Stimulated activated CD8-positive, alpha-beta memory T cell treated with anti-CD3 and anti-CD28 coated beads, Interleukin-15, amount 100 ng/mL, for 48 hours (primary cell): ENCODE results near the gene HIGD2B.
A peak's percentile ranks its signal among the peaks of the same experiment; 100 is the strongest.
"Not testable (repeated sequence)": the region's sequence is repeated elsewhere in the genome, so short reads cannot be mapped to it uniquely, and the experiment has no call there.

Source experiments
- DNase-seq, 2 donors: peaks; one replicate each; pipeline ENCODE4 v3.0.0-alpha.2; 2020; ENCODE audit warnings: low read depth in 2 of 2

HIGD2B gene

GRCh38 chr15:72676838-72677237 is 9.1 kb downstream of the HIGD2B start:
- no peak for DNase-seq

DNA sequence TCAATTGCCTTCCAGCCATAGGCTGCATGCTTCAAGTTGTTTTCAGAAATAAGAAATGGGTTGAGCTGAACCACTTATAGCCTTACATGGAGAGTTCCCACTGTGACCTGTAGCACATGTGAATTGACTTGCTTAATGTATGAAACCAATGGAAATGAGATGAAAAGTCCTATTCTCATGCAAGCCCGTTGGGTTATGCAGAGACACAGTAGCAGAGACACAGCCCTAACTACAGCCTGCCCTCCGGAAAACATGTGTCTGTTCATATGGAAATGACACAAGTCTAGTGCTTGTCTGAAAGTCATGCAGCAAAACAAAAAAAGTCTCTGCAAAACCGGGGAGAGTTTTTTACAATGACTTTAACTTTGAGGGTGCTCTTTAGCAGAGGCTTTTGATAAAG is 14.5 kb downstream of the HIGD2B start:
- no peak for DNase-seq

DNA sequence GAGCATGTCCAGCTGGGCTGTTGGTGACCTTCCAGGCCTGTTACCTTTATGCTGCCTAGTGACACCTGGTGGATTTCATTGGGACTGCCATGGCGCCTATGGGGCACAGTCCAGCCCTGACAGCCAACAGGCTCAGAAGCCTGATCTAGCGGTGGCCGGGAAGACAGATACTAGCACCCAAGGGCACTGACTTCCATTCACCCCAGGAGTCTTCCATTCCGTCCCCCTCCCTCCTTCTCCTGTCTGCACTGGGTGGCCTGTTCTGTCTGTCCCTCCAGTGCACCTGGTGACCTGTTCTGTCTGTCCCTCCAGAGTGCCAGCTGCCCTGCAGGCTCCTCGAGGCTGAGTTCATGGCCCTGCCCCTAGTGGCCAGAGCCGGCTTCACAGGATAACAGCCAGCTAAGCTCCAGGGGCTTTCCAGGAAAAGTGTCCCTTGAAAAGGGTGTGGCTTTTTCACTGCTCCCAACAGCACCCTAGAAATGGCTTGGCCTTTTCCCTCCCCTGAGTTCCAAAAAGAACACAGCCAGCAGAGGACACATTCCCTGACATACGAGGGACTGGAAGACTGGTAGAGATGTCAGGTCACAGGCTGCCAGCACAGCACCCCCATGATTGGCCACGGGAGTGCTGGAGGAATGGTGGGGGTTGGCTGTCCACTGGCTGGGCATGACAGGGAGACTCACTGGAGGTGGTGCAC is 15.2 kb downstream of the HIGD2B start:
- peak; percentile 54 to 56 for DNase-seq

DNA sequence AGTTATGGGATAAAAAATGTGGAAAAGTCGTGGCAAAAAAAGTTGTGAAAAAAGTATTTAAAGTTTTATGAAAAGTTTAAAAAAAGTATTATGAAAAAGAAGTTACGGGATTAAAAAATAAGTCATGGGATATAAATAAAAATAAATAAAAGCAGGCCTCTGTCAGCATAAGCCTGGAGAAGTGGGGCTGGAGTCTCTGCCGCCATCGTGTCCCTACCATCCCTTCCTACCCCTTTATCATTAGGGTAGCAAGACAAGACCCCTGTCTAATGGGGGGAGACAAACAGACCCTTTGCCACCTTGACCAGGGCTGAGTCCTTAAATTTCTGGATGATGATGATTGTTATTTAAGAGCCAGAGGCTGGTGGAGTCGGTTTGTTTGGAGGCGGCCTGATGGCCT is 16.2 kb downstream of the HIGD2B start:
- DNase-seq, result not testable (repeated sequence)

GRCh38 chr15:72665706-72666105 is 20.3 kb downstream of the HIGD2B start:
- DNase-seq, result not testable (repeated sequence)

DNA sequence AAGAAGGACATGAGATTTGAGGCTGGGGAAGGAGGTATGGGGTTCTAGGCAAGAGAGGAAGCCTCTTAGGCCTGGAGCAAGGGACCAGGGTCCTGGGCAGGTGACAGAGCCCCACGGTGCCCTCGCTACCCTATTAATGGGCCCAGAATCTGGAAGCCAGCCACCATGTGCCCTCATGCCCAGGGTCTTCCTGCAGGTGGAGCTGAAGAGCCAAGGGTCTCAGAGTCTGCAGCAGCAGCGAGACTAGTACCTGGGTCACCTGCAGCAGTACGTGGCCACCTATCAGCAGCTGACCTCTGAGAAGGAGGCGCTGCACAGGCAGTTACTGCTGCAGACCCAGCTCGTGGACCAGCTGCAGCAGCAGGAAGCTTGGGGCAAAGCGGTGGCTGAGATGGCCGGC is 22.1 kb downstream of the HIGD2B start:
- not testable (repeated sequence) for DNase-seq

DNA sequence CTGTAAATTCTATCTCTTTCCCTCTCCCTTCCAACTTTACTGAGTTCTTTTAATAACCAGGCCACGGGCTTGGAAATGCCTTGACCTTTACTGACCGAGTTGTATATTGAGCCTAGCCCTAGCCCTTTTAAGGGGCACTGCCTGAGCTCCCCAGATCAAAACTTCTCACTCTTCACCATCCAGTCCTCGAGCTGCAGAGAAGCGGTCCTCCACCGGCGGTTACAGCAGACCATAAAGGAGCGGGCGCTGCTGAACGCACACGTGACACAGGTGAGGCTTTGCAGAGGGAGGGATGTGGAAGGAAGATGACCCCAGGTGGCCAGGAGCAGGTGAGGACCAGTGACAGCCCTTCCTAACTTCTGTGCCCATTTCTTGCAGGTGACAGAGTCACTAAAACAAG is 24.9 kb downstream of the HIGD2B start:
- DNase-seq, result not testable (repeated sequence)

DNA sequence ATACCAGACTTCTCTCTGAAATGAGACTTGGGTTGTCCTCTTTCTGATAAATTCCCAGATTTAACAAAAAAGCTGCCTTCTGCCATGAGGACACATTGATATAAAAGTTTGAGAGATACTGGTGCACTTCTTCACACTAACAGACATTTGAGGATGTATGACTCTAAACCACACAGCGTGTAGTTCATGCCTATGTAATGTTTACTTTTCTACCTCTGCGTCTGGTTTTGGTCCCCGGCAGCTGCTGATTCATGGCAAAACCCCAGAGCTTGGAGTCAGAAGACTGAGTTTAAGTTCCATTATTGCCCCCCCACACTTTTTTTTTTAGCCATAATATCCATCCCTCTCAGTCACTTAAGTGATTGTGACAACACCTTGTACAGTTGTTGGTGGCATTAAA is 30.0 kb downstream of the HIGD2B start:
- DNase-seq, result not testable (repeated sequence)

- DNase-seq, result not testable (repeated sequence)
Observed at GRCh38 chr15:72654397-72654796, 31.6 kb downstream of the HIGD2B start, which contains the start of gene GOLGA6B. Gene GOLGA6B (plus strand): TSS chr15:72654697. CDS start chr15:72654738, 41 bp downstream.

DNA sequence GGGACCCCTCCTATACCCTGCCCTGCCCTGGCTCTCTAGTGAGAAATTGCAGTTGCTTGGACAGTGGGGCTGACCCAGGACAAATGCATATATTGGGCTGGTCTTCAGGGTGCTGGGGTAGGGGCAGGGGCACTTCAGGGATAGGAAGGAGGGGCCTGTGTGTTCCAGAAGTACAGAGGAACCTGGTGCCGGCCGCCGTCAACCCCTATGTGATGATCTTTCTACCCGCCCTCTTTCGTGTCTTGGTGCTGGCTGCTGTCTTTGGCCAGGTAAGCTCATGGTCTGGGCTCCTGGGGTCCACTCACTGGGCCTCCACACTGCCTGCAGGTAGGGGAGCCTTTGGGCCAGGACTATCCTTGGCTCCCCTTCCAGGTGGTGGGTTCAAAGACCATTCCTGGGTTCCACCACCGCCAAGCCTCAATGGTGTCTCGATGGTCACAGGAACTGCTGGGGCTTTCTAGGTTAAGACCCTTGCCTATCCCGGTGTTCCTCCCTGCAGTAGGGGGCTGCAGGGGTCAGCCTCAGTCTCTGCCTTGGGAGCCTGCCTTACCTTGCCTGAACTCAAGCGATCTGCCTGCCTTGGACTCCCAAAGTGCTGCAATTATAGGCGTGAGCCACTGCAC is 37.2 kb downstream of the HIGD2B start:
- DNase-seq, result not testable (repeated sequence)

- DNase-seq, result not testable (repeated sequence)
Observed at GRCh38 chr15:72642271-72642670, 43.7 kb downstream of the HIGD2B start.

DNA sequence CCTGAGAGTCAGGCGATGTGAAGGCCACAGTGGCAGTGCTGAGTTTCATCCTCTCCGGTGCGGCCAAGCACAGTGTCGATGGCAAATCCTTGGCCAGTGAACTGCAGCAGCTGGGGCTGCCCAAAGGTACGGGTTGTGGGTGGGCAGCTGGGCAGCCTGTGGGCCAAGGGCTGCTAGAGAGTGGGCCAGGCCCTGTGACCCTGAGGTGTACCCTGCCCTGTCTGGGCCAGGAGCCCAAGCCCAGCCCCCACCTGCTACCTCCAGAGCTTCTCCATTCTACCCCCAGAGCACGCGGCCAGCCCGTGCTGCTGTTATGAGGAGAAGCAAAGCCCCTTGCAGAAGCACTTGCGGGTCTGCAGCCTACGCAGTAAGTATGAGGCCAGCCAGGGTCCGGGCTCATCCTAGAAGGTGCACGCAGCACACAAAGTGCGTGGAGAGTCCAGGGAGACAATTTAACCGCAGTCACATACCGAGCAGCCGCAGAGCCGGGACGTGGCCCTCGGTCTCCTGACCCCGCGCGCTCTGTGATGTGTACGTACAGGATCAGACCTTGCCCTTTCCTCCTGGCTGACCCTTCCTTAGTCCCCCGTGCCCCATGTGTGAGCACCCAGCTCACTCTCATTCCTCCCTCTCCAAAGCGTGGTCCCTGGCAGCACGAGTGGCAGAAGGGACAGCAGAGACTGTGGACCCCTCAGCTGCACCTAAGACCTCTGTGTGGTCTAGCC is 46.1 kb downstream of the HIGD2B start:
- not testable (repeated sequence) for DNase-seq

- DNase-seq, result peak; percentile 18 to 59
Observed at GRCh38 chr15:72636519-72637282, 49.3 kb downstream of the HIGD2B start.

DNA sequence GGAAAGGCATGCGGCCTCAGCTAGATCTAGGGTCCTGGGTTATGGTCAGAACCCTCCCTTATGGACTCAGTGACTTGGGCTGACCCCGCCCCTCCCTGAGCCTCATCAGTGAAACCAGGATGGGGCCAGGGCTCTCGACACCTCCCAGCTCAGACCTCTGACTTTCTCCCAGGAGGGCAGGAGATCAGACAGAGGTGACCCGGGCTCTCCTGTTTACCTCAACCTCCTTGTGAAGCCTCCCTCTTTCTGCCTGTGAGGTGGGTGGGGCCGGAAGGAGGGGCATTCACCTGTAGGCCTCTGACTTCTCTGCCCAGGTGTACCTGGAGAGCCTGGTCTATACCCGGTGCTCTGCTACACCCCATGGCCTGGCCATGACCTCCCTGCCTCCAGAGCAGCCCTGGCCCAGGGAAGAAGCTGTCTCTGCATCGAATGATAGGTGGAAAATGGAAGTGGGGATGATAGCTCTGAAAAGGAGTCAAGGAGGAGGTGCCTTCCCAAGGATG is 56.9 kb downstream of the HIGD2B start:
- not testable (repeated sequence) for DNase-seq

DNA sequence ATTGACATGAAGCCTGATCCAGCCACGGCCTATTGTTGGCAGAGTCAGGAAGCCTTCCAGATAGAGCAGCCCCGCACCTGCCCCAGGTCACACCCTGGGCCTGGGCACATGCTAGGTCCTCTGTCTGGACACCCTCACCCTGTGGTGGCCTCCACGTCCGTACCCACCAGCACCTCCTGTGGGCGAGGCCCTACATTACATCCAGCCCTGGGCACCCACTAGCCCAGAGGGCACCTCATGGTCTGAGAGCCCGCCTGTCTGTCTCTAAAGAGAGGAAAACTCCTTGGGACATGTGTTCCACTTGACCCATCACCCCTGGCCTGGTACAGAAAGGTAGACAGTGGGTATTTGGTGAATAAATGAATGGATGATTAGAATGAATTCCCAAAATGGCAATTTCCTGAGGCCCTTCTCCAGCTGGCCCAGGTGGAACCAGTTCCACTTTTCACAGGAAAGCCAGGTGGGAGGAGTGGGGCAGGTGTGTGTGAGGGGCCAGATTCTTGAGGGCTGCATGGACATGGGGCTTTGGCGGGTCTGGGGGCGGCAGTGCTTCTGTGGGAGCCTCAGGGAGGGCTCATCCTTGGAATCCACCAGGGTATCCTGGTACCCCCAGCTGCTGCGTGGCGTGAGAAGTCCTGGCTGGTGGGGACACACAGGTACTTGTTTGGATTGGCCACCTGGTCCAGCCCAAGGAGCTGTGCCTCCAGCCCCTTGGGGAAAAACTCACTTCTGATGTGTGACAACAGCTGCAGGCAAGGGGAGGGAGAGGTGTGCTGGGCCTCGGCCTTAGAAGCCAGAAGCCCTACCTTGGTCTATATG is 57.5 kb downstream of the HIGD2B start:
- DNase-seq, result not testable (repeated sequence)

DNA sequence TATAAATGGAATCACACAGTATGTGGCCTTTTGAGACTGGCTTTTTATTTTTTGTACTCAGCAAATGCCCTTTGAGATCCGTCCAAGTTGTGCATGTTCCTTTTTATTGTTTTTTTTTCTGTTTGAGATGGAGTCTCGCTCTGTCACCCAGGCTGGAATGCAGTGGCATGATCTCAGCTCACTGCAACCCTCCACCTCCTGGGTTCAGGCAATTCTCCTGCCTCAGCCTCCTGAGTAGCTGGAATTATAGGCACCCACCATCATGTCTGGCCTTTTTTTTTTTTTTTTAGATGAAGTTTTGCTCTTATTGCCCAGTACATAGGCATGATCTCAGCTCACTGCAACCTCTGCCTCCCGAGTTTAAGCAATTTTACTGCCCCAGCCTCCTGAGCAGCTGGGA is 59.8 kb downstream of the HIGD2B start:
- DNase-seq, result not testable (repeated sequence)
